Bronchial epithelial cell (primary cell): ENCODE data around the gene SLC1A5. TPM values are rescaled to one million over a fixed set of nuclear protein-coding genes. Genes with fewer than 3 reads are reported as not detected.

Experiments
- DNase-seq: peaks from one replicate; pipeline ENCODE4 v3.0.0-alpha.2; 2010; ENCODE audit warnings: low read depth
- FAIRE-seq: peaks from 2 replicates; lab custom pipeline; 2011; peaks lifted over from hg19 to GRCh38; lab: Jason Lieb, UNC
- H3K27me3 ChIP-seq: 2 replicates; pipeline ENCODE4 v1.5.1; 2011; ENCODE audit warnings: low read length; ENCODE audit not compliant: control insufficient read depth, insufficient read depth
- H3K36me3 ChIP-seq: 2 replicates; pipeline ENCODE4 v1.5.1; 2011; ENCODE audit warnings: low read length; ENCODE audit not compliant: control insufficient read depth, insufficient read depth
- H3K4me3 ChIP-seq: 2 replicates; pipeline ENCODE4 v1.5.1; 2011; ENCODE audit warnings: mild to moderate bottlenecking, low read depth, low read length, control low read depth
- total RNA-seq: library from RNA; depleted of rRNA; stranded (reverse); fragments of >200 nt; gene quantifications from 2 replicates; pipeline ENCODE4 v1.2.1, GENCODE V29; 2014
- TF ChIP-seq, protein P1 (sequence below): IDR thresholded peaks from 2 replicates; pipeline ENCODE4 v1.5.1; 2011; ENCODE audit warnings: mild to moderate bottlenecking, moderate library complexity, low read length, control low read depth, inconsistent platforms; ENCODE audit not compliant: insufficient read depth, severe bottlenecking

Gene SLC1A5
- total RNA-seq, 1 donor from 2014 or later = 266 TPM

- H3K27me3 ChIP-seq = no peaks in the 10 kb centered on the region
- FAIRE-seq (peak; percentile 23), DNase-seq (no peak)
- H3K4me3 ChIP-seq = no peak overlapping the region
- TF ChIP-seq, protein P1, sequence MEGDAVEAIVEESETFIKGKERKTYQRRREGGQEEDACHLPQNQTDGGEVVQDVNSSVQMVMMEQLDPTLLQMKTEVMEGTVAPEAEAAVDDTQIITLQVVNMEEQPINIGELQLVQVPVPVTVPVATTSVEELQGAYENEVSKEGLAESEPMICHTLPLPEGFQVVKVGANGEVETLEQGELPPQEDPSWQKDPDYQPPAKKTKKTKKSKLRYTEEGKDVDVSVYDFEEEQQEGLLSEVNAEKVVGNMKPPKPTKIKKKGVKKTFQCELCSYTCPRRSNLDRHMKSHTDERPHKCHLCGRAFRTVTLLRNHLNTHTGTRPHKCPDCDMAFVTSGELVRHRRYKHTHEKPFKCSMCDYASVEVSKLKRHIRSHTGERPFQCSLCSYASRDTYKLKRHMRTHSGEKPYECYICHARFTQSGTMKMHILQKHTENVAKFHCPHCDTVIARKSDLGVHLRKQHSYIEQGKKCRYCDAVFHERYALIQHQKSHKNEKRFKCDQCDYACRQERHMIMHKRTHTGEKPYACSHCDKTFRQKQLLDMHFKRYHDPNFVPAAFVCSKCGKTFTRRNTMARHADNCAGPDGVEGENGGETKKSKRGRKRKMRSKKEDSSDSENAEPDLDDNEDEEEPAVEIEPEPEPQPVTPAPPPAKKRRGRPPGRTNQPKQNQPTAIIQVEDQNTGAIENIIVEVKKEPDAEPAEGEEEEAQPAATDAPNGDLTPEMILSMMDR = no peak
- H3K36me3 ChIP-seq = peaks cover 54% of the 10 kb centered on the region
Observed at GRCh38 chr19:46731584-46731983, 56.8 kb downstream of the SLC1A5 start.

DNA sequence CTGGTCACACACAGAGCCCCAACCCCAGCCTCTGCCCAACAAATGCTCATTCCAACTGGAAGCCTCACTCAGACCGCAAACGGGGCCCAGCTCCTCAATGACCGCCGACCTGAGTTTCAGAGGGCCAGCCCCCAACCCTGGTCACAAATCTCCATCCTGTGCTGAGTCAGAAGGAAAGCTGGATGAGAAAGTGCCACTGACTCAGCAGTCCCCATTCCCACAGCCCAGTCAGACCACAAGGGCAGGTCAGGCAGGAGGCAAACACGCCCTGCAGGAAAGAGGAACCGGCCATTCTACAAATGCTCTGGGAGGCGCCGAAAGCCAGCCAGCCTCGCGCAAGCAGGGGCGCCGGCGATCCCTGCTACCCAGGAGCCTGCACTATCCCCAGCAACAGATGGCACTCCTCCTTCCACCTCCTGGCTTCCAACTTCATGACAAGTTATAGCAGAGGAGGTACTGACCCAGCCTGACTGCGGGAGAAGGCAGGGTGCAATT lies 57.3 kb downstream of the SLC1A5 start:
- Histone ChIP-seq H3K27me3 (no peaks in the 10 kb centered on the region), H3K36me3 (peaks cover 55% of the 10 kb centered on the region), H3K4me3 (no peak overlapping the region)
- FAIRE-seq = peak; percentile 97
- peak; percentile 83 for DNase-seq
- TF ChIP-seq, protein P1 = no peak

- DNase-seq (no peak), FAIRE-seq (no peak)
- H3K4me3 ChIP-seq = no peak overlapping the region
- H3K36me3 ChIP-seq = peaks cover 59% of the 10 kb centered on the region
- H3K27me3 ChIP-seq = no peaks in the 10 kb centered on the region
- TF ChIP-seq, protein P1 = no peak
Observed at GRCh38 chr19:46730595-46730994, 57.8 kb downstream of the SLC1A5 start.

DNA sequence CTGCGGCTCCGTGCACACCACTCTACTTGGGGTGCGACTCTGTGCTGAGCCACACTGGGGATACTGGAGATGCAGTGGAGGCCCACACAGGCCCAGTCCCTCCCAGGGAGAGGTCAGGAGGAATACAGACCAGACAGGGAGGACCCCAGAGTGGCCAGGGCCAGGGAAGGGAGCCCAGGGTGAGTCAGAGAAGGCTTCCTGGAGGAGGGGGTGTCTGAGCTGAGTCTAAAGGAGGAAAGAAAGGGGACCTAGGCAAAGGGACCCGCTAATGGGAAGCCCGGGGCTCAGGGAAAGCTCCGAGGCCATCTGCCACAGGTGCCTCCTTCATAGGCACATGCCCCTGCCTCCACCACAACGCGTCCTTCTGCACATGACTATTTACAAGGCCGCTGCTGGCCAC lies 58.2 kb downstream of the SLC1A5 start:
- Histone ChIP-seq H3K4me3 (no peak overlapping the region), H3K36me3 (peaks cover 62% of the 10 kb centered on the region), H3K27me3 (no peaks in the 10 kb centered on the region)
- no peak for DNase-seq
- TF ChIP-seq, protein P1 = no peak
- FAIRE-seq = no peak

- FAIRE-seq = no peak
- peaks cover 66% of the 10 kb centered on the region for H3K36me3 ChIP-seq
- H3K4me3 ChIP-seq = no peak overlapping the region
- H3K27me3 ChIP-seq = no peaks in the 10 kb centered on the region
- TF ChIP-seq, protein P1 = no peak
- no peak for DNase-seq
Observed at GRCh38 chr19:46729696-46730095, 58.7 kb downstream of the SLC1A5 start.
